MCF 10A (cell line): Measurements from ENCODE around the gene TCEANC2. TPM values are rescaled to one million over a fixed set of nuclear protein-coding genes. Genes with fewer than 3 reads are reported as not detected.

Source experiments
- BruUV-seq: library from RNA; stranded (reverse); fragments of 400-500 nt; replicated peaks from 2 replicates; lab custom pipeline; 2021; lab: Mats Ljungman, UMichigan
- CTCF ChIA-PET: fragments of 300-600 bp; sonication (Branson Sonifier 250); formaldehyde crosslinking; extraction: SDS; loops from one replicate; lab custom pipeline; 2021; ENCODE audit warnings: antibody characterized with exemption, inconsistent platforms; lab: Yijun Ruan, JAX
- POLR2A ChIA-PET: fragments of 300-600, 350-650 bp; sonication (Branson Sonifier 250); formaldehyde crosslinking; extraction: SDS; loops from one replicate; lab custom pipeline; 2020; ENCODE audit warnings: antibody characterized with exemption, inconsistent platforms; lab: Yijun Ruan, JAX
- DNase-seq: peaks from one replicate; pipeline ENCODE4 v3.0.0-alpha.2; 2018; ENCODE audit not compliant: unreplicated experiment
- H3K27ac Mint-ChIP-seq: one replicate; pipeline ENCODE4 v1.8.0; 2022; ENCODE audit warnings: mild to moderate bottlenecking, low read depth, mixed read lengths; ENCODE audit not compliant: unreplicated experiment
- H3K27me3 Mint-ChIP-seq: one replicate; pipeline ENCODE4 v1.8.0; 2022; ENCODE audit warnings: mixed read lengths; ENCODE audit not compliant: insufficient read depth, unreplicated experiment
- H3K36me3 Mint-ChIP-seq: one replicate; pipeline ENCODE4 v1.8.0; 2022; ENCODE audit warnings: mild to moderate bottlenecking, moderate library complexity, mixed read lengths; ENCODE audit not compliant: insufficient read depth, unreplicated experiment
- H3K4me1 Mint-ChIP-seq: one replicate; pipeline ENCODE4 v1.8.0; 2022; ENCODE audit warnings: mixed read lengths; ENCODE audit not compliant: insufficient read depth, unreplicated experiment
- H3K4me3 Mint-ChIP-seq: one replicate; pipeline ENCODE4 v1.8.0; 2022; ENCODE audit warnings: mild to moderate bottlenecking, moderate library complexity, mixed read lengths; ENCODE audit not compliant: unreplicated experiment
- H3K9me3 Mint-ChIP-seq: one replicate; pipeline ENCODE4 v1.8.0; 2022; ENCODE audit warnings: mixed read lengths; ENCODE audit not compliant: unreplicated experiment
- intact Hi-C: fragments of 100-400 bp; cut with micrococcal nuclease; formaldehyde crosslinking; loops from 2 replicates; pipeline ENCODE4 v1.14.1; 2022
- total RNA-seq: library from RNA; stranded (reverse); gene quantifications from 2 replicates; pipeline ENCODE4 v1.2.3, GENCODE V29; 2022
- TF ChIP-seq, protein P1 (sequence below): fragments of 200-600 bp; IDR thresholded peaks from one replicate; pipeline ENCODE4 v1.8.0; 2022; ENCODE audit warnings: antibody characterized with exemption, mild to moderate bottlenecking; ENCODE audit not compliant: unreplicated experiment

The TCEANC2 gene
- total RNA-seq, 1 experiment from 2014 or later, result 3.6 TPM

GRCh38 chr1:54081306-54082270 is 28.2 kb downstream of the TCEANC2 start:
- H3K36me3 Mint-ChIP-seq, result peaks cover 12% of the 10 kb centered on the region
- ChIA-PET CTCF (interaction anchor here (0.5 to 2.8 kb wide), 22 partner anchors 10 to 877 kb away, joined by 3 to 20 read pairs (median 3); no protein-coding TSS in a partner anchor), POLR2A (interaction anchor here (0.6 to 1.2 kb wide), 2 partner anchors 23 to 320 kb away, joined by 3 read pairs; no protein-coding TSS in a partner anchor)
- no peak overlapping the region for H3K4me3 Mint-ChIP-seq
- H3K4me1 Mint-ChIP-seq, result peaks cover 6% of the 10 kb centered on the region
- H3K27me3 Mint-ChIP-seq, result no peaks in the 10 kb centered on the region
- intact Hi-C loops, result loop anchor here (1.0 kb wide), 1 partner anchor 220 kb away; no protein-coding TSS in a partner anchor
- peak; percentile 84 for DNase-seq
- TF ChIP-seq, protein P1, sequence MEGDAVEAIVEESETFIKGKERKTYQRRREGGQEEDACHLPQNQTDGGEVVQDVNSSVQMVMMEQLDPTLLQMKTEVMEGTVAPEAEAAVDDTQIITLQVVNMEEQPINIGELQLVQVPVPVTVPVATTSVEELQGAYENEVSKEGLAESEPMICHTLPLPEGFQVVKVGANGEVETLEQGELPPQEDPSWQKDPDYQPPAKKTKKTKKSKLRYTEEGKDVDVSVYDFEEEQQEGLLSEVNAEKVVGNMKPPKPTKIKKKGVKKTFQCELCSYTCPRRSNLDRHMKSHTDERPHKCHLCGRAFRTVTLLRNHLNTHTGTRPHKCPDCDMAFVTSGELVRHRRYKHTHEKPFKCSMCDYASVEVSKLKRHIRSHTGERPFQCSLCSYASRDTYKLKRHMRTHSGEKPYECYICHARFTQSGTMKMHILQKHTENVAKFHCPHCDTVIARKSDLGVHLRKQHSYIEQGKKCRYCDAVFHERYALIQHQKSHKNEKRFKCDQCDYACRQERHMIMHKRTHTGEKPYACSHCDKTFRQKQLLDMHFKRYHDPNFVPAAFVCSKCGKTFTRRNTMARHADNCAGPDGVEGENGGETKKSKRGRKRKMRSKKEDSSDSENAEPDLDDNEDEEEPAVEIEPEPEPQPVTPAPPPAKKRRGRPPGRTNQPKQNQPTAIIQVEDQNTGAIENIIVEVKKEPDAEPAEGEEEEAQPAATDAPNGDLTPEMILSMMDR, result peak; percentile 47
- no peaks in the 10 kb centered on the region for H3K9me3 Mint-ChIP-seq
- no TSS peak for BruUV-seq
- peak overlapping the region; percentile 40 for H3K27ac Mint-ChIP-seq

DNA sequence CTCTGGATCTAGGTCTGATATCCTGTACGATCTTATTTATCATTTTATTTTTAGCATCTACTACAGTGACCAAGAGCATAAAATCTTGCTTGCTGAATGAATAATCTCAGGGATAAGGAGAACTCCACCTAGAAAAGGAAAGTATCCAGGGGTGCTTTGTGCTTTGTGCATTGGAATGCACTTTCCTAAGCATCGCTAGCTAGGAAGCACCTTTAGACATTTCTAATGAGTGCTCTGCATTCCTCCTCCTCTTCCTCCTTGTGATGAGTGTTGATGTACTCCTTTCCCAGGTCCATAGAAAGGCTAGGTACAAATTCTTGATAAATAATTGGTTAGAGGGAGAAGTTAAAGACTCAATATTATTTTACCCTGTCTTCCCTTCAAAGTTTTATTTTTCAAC is 31.4 kb downstream of the TCEANC2 start:
- TF ChIP-seq, protein P1, result no peak
- intact Hi-C loops, result no loop called here
- POLR2A ChIA-PET, result interaction anchor here (1.2 kb wide), 1 partner anchor 10 kb away, joined by 4 read pairs; no protein-coding TSS in a partner anchor

GRCh38 chr1:54086754-54087153 is 33.3 kb downstream of the TCEANC2 start:
- peaks cover under 1% of the 10 kb centered on the region for H3K4me1 Mint-ChIP-seq
- BruUV-seq, result no TSS peak
- no peak for DNase-seq
- H3K4me3 Mint-ChIP-seq, result no peak overlapping the region
- intact Hi-C loops, result no loop called here
- ChIA-PET POLR2A (interaction anchor here (1.6 kb wide), 1 partner anchor 13 kb away, joined by 3 read pairs; no protein-coding TSS in a partner anchor), CTCF (no interaction called here)
- H3K9me3 Mint-ChIP-seq, result no peaks in the 10 kb centered on the region
- TF ChIP-seq, protein P1, result no peak
- no peaks in the 10 kb centered on the region for H3K27me3 Mint-ChIP-seq
- peaks cover 6% of the 10 kb centered on the region for H3K36me3 Mint-ChIP-seq
- H3K27ac Mint-ChIP-seq, result no peak overlapping the region

More for the DNA sequence above, 31.4 kb downstream of the TCEANC2 start:
- peaks cover 6% of the 10 kb centered on the region for H3K4me1 Mint-ChIP-seq
- H3K4me3 Mint-ChIP-seq, result no peak overlapping the region
- H3K9me3 Mint-ChIP-seq, result no peaks in the 10 kb centered on the region
- no peak overlapping the region for H3K27ac Mint-ChIP-seq
- H3K27me3 Mint-ChIP-seq, result no peaks in the 10 kb centered on the region
- DNase-seq, result no peak
- CTCF ChIA-PET, result interaction anchor here (1.6 kb wide), 2 partner anchors 14 to 224 kb away, joined by 4 to 6 read pairs; no protein-coding TSS in a partner anchor
- BruUV-seq, result no TSS peak
- H3K36me3 Mint-ChIP-seq, result peaks cover 6% of the 10 kb centered on the region

DNA sequence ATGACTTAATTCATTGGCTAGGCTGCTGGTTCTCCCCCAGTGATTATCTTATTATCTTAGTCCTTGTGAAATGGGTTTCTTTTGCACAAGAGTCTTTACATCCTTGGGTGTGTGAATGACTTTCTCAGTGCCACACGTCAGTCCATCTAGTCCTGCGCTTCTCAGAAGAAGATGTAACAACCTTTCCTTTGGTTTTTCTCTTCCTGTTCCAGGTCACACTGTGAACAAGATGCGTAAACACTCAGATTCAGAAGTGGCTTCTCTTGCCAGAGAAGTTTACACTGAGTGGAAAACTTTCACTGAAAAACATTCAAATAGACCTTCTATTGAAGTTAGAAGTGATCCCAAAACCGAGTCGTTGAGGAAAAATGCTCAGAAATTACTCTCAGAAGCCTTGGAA is 35.0 kb downstream of the TCEANC2 start:
- no TSS peak for BruUV-seq
- TF ChIP-seq, protein P1, result no peak
- peaks cover 6% of the 10 kb centered on the region for H3K36me3 Mint-ChIP-seq
- no peak overlapping the region for H3K4me3 Mint-ChIP-seq
- H3K4me1 Mint-ChIP-seq, result no peaks in the 10 kb centered on the region
- intact Hi-C loops, result no loop called here
- no peaks in the 10 kb centered on the region for H3K27me3 Mint-ChIP-seq
- H3K27ac Mint-ChIP-seq, result no peak overlapping the region
- ChIA-PET CTCF (interaction anchor here (0.5 kb wide), 1 partner anchor 72 kb away, joined by 3 read pairs; no protein-coding TSS in a partner anchor), POLR2A (no interaction called here)
- DNase-seq, result no peak
- H3K9me3 Mint-ChIP-seq, result no peaks in the 10 kb centered on the region
